GM18951 (cell line): ENCODE measurements around the gene APOBEC3C.
A peak's percentile ranks its signal among the peaks of the same experiment; 100 is the strongest.
"Not testable (repeated sequence)": the region's sequence is repeated elsewhere in the genome, so short reads cannot be mapped to it uniquely, and the experiment has no call there.

Experiments used
- POLR2A ChIP-seq: IDR thresholded peaks from 4 replicates; pipeline ENCODE4 v1.6.1; 2011; ENCODE audit warnings: mild to moderate bottlenecking; ENCODE audit not compliant: insufficient read length, insufficient read depth; ENCODE audit errors: extremely low read depth
- in situ Hi-C: fragments of 300-500 bp; cut with MboI; formaldehyde crosslinking; loops from one replicate; pipeline ENCODE4 v1.12.0; 2022; ENCODE audit warnings: low sequenced_read_pairs, mixed read lengths, inconsistent platforms; ENCODE audit not compliant: unreplicated experiment

Gene APOBEC3C

DNA sequence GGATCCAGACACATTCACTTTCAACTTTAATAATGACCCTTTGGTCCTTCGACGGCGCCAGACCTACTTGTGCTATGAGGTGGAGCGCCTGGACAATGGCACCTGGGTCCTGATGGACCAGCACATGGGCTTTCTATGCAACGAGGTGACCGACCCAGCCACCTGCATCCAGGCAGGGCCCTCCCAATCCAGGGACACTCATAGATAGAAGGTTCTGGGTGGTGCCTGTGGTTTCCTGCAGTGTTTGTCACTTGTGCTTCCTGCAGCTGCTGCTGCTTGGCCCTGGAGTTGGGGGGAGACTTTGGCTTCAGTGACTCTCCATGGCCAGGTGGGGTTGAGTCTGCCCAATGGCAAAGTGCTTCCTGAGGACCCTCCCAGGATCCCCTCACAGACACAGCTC lies 24.6 kb upstream of the APOBEC3C start:
- no peak for TF ChIP-seq POLR2A
- in situ Hi-C loops: no loop called here

DNA sequence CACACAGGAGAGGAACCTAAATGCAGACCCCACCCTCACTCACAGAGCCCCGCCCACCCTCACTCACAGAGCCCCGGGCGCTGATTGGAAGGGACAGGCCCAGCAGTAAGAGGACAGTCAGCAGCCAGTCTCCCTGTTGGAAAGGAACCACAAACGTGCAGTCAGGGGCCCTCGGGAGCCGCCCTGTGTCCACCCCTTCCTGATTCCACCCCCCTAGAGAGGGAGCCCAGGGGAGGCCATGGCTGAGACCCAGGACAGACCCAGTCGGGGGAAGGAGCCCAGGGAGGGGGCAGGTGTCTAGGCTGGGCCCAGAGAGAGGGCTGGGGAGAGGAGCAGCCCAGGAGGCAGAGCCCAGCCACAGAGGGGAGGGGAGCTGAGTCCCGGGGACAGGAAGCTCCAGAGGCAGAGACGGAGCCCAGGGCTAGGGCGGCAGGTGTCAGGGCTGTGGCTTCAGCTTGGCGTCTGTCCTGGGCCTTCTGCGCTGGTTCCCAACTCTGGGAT lies 21.1 kb upstream of the APOBEC3C start:
- in situ Hi-C loops: not testable (repeated sequence)

GRCh38 chr22:38996105-38996504 lies 18.0 kb upstream of the APOBEC3C start:
- in situ Hi-C loops: no loop called here
- no peak for TF ChIP-seq POLR2A

GRCh38 chr22:38997518-38997917 lies 16.5 kb upstream of the APOBEC3C start:
- in situ Hi-C loops: no loop called here
- TF ChIP-seq POLR2A: no peak

DNA sequence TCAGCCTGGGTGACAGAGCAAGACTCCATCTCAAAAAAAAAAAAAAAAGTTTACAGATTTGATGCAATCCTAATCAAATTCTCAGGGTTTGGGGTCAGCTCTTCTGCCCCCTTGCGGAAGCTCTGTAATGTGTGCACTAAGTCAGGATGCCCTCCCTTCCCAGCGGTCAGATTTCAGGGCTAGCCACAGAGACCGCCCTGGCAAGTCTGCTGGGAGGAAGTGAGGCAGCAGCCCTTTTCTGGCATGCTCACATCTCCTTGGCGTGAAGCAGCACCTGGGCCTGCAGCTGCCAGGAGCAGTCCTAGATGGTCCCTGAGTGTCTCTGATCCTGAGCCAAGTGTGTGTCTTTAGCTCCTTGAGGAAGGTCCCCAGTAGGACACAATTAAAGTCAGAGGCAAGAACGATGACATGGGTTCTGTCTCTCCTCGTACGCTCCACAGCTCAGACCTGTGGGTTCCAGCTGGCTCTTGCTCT lies 10.9 kb upstream of the APOBEC3C start:
- TF ChIP-seq POLR2A: peak; percentile 33
- in situ Hi-C loops: loop anchor here (10.0 to 25.0 kb wide), 2 partner anchors 128 to 309 kb away; partner anchors contain the start of genes CBX6 and RPL3

- no peak for TF ChIP-seq POLR2A
- in situ Hi-C loops: loop anchor here (10.0 to 25.0 kb wide), 2 partner anchors 132 to 305 kb away; partner anchors contain the start of genes CBX6 and RPL3
These were observed 6.9 kb upstream of the APOBEC3C start for GRCh38 chr22:39007177-39007576.

- in situ Hi-C loops: loop anchor here (10.0 to 25.0 kb wide), 2 partner anchors 134 to 304 kb away; partner anchors contain the start of genes CBX6 and RPL3
These were observed 5.7 kb upstream of the APOBEC3C start for GRCh38 chr22:39008271-39008850.

DNA sequence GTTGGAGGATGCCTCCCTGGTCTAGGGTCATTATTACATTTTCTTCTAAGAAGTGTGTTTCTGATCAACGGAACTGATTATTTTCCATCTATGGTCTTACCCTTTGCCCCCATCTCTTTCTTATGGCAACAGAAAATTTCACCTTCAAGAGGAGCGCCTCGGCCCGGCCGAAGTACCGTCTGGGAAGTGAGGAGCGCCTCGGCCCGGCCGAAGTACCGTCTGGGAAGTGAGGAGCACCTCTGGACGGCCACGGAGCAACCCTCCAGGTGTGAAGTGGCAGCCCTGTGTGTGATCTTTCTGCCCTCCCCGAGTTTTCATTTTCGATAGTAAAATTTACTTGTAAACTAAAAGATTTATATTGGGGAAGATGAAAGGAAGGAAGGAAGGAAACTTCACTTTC lies 3.1 kb upstream of the APOBEC3C start:
- no peak for TF ChIP-seq POLR2A
- in situ Hi-C loops: loop anchor here (5.0 to 25.0 kb wide), 2 partner anchors 111 to 301 kb away; partner anchors contain the start of gene RPL3

DNA sequence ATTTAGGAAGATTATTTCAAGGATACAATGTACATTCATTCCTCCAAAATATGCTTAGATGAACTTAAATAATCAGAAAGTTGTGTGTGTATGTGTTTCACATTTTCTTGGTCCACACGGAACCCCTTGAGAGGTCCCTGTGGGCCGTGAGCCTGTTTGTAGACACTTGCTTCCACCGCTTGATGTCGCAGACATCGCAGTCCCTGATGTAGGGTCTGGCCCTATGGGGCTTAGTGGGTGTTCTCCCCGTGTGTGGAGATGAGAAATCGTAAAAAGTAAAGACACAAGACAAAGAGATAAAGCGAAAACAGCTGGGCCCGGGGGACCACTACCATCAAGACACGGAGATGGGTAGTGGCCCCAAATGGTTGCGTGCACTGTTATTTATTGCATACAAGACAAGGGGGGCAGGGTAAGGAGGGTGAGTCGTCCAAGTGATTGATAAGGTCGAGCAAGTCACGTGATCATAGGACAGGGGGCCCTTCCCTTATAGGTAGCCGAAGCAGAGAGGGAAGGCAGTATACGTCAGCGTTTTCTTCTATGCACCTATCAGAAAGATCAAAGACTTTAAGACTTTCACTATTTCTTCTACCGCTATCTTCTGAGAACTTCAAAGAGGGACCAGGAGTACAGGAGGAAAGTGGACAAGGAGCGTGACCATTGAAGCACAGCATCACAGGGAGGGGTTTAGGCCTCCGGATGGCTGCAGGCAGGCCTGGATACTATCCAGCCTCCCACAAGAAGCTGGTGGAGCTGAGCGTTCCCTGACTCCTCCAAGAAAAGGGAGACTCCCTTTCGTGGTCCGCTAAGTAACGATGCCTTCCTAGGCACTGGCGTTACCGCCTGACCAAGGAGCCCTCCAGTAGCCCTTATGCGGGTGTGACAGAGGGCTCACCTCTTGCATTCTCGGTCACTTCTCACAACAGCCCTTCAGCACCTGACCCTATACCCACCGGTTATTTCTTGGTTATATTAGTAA lies 1.2 kb upstream of the APOBEC3C start:
- TF ChIP-seq POLR2A: no peak
- in situ Hi-C loops: loop anchor here (5.0 to 25.0 kb wide), 2 partner anchors 109 to 299 kb away; partner anchors contain the start of gene RPL3

- in situ Hi-C loops: loop anchor here (5.0 to 25.0 kb wide), 2 partner anchors 109 to 299 kb away; partner anchors contain the start of gene RPL3
These were observed 506 bp upstream of the APOBEC3C start for GRCh38 chr22:39013561-39013941.

DNA sequence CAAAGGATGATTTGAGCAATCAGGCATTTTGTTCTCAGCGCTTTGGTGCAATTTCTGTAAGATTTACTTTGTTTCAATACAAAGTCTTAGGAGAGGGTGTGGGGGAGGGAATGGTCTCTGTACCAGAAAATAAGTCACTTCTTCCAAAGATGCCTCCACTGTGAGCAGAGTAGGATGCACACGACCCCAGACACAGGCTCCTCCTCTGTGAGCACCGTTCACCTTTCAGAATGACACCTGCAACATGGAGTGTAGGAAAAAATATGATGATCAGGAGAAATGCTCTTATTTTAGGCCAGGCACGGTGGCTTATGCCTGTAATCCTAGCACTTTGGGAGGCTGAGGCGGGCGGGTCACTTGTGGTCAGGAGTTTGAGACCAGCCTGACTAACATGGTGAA lies 665 bp downstream of the APOBEC3C start:
- in situ Hi-C loops: loop anchor here (5.0 to 25.0 kb wide), 2 partner anchors 108 to 298 kb away; partner anchors contain the start of gene RPL3

- no peak for TF ChIP-seq POLR2A
These were observed 2.5 kb downstream of the APOBEC3C start for GRCh38 chr22:39016592-39016991.

GRCh38 chr22:39017596-39018365 lies 3.7 kb downstream of the APOBEC3C start:
- in situ Hi-C loops: loop anchor here (25.0 kb wide), 1 partner anchor 295 kb away; the partner anchor contains the start of gene RPL3
- no peak for TF ChIP-seq POLR2A

More at GRCh38 chr22:39016592-39016991, 2.5 kb downstream of the APOBEC3C start:
- in situ Hi-C loops: loop anchor here (25.0 kb wide), 1 partner anchor 296 kb away; the partner anchor contains the start of gene RPL3

GRCh38 chr22:39020021-39020651 lies 6.1 kb downstream of the APOBEC3C start:
- in situ Hi-C loops: loop anchor here (25.0 kb wide), 1 partner anchor 292 kb away; the partner anchor contains the start of gene RPL3
